HEK293 (cell line): Measurements from ENCODE around the gene GRB2.
"Not testable (repeated sequence)": the region's sequence is repeated elsewhere in the genome, so short reads cannot be mapped to it uniquely, and the experiment has no call there.

Experiments used
- CTCF ChIA-PET: fragments of 350-600 bp; formaldehyde crosslinking; extraction: SDS; loops from one replicate; lab custom pipeline; 2021; ENCODE audit warnings: antibody characterized with exemption; lab: Yijun Ruan, JAX
- POLR2A ChIA-PET: fragments of 300-600 bp; formaldehyde crosslinking; extraction: SDS; loops from one replicate; lab custom pipeline; 2020; ENCODE audit warnings: antibody characterized with exemption, inconsistent platforms; lab: Yijun Ruan, JAX
- H3K27ac ChIP-seq: fragments of 200-500 bp; sonication (Bioruptor generic); 2 replicates; pipeline ENCODE4 v1.5.1; 2014; ENCODE audit warnings: low read depth, low read length, control low read depth, inconsistent platforms; ENCODE audit errors: extremely low read depth
- H3K36me3 ChIP-seq, 2 experiments: fragments of 200-500 bp in 1 of 2; sonication (Bioruptor generic) in 1 of 2; 1 replicate in 1 of 2; 2 replicates in 1 of 2; pipeline ENCODE4 v1.5.1; 2014 to 2017; ENCODE audit warnings: inconsistent platforms in 2 of 2, low read length in 2 of 2; ENCODE audit not compliant: control insufficient read depth in 2 of 2, insufficient read depth in 1 of 2
- H3K4me1 ChIP-seq: fragments of 200-500 bp; sonication (Bioruptor generic); 2 replicates; pipeline ENCODE4 v1.5.1; 2014; ENCODE audit warnings: mild to moderate bottlenecking, low read length, inconsistent platforms; ENCODE audit not compliant: control insufficient read depth, insufficient read depth
- H3K4me3 ChIP-seq: 2 replicates; pipeline ENCODE4 v1.5.1; 2011; ENCODE audit warnings: low read depth, mild to moderate bottlenecking, control low read depth, low read length, moderate library complexity
- H3K9me3 ChIP-seq: fragments of 200-500 bp; sonication (Bioruptor generic); 2 replicates; pipeline ENCODE4 v1.5.1; 2014; ENCODE audit warnings: low read depth, low read length, inconsistent platforms; ENCODE audit not compliant: control insufficient read depth, insufficient read depth
- GLI4 ChIP-seq: fragments of 450-650 bp; formaldehyde crosslinking; IDR thresholded peaks from 2 replicates; pipeline ENCODE4 v1.5.1; 2016; ENCODE audit warnings: missing biosample characterization, missing genetic modification characterization
- PRDM6 ChIP-seq: fragments of 450-650 bp; formaldehyde crosslinking; IDR thresholded peaks from 2 replicates; pipeline ENCODE4 v1.5.1; 2017; ENCODE audit warnings: missing biosample characterization, missing genetic modification characterization
- SCRT1 ChIP-seq: fragments of 450-650 bp; formaldehyde crosslinking; IDR thresholded peaks from 2 replicates; pipeline ENCODE4 v1.5.1; 2016; ENCODE audit warnings: missing biosample characterization, missing genetic modification characterization, borderline replicate concordance
- ZBTB17 ChIP-seq: fragments of 450-650 bp; formaldehyde crosslinking; IDR thresholded peaks from 2 replicates; pipeline ENCODE4 v1.5.1; 2016; ENCODE audit warnings: missing biosample characterization, missing genetic modification characterization
- ZBTB49 ChIP-seq: fragments of 450-650 bp; formaldehyde crosslinking; IDR thresholded peaks from 2 replicates; pipeline ENCODE4 v1.5.1; 2016; ENCODE audit warnings: missing biosample characterization, missing genetic modification characterization, low read depth
- ZNF121 ChIP-seq: fragments of 450-650 bp; formaldehyde crosslinking; IDR thresholded peaks from 2 replicates; pipeline ENCODE4 v1.5.1; 2016; ENCODE audit warnings: missing biosample characterization, missing genetic modification characterization
- ZNF146 ChIP-seq: fragments of 450-650 bp; formaldehyde crosslinking; IDR thresholded peaks from 2 replicates; pipeline ENCODE4 v1.5.1; 2016; ENCODE audit warnings: missing biosample characterization, missing genetic modification characterization
- ZNF24 ChIP-seq: fragments of 450-650 bp; formaldehyde crosslinking; IDR thresholded peaks from 2 replicates; pipeline ENCODE4 v1.5.1; 2016; ENCODE audit warnings: missing biosample characterization, missing genetic modification characterization
- ZNF391 ChIP-seq: fragments of 450-650 bp; formaldehyde crosslinking; IDR thresholded peaks from 2 replicates; pipeline ENCODE4 v1.5.1; 2016; ENCODE audit warnings: low read depth, missing biosample characterization, missing genetic modification characterization, borderline replicate concordance
- ZNF473 ChIP-seq: fragments of 450-650 bp; formaldehyde crosslinking; IDR thresholded peaks from 2 replicates; pipeline ENCODE4 v1.5.1; 2017; ENCODE audit warnings: missing biosample characterization, missing genetic modification characterization
- ZNF621 ChIP-seq: fragments of 450-650 bp; formaldehyde crosslinking; IDR thresholded peaks from 2 replicates; pipeline ENCODE4 v1.5.1; 2017; ENCODE audit warnings: missing biosample characterization, missing genetic modification characterization
- ZNF664 ChIP-seq: fragments of 450-650 bp; formaldehyde crosslinking; IDR thresholded peaks from 2 replicates; pipeline ENCODE4 v1.5.1; 2016; ENCODE audit warnings: missing biosample characterization, missing genetic modification characterization
- ZNF843 ChIP-seq: fragments of 450-650 bp; formaldehyde crosslinking; IDR thresholded peaks from 2 replicates; pipeline ENCODE4 v1.5.1; 2016; ENCODE audit warnings: missing biosample characterization, missing genetic modification characterization

GRB2 gene

GRCh38 chr17:75380750-75381149 lies 24.7 kb downstream of the GRB2 start:
- CTCF ChIA-PET = interaction anchor here (0.9 to 4.7 kb wide), 5 partner anchors 10 to 58 kb away, joined by 5 to 26 read pairs (median 10); no protein-coding TSS in a partner anchor
- POLR2A ChIA-PET = interaction anchor here (1.0 to 1.9 kb wide), 5 partner anchors 13 to 508 kb away, joined by 3 to 11 read pairs (median 4); partner anchors contain the start of genes FDXR and SLC25A19
- H3K4me1 ChIP-seq = peaks cover 7% of the 10 kb centered on the region
- TF ChIP-seq ZNF664 (tag by site-specific recombination) (peak; percentile 62; the same call in 1 of the 2 replicates), SCRT1 (tag by site-specific recombination) (no peak)
- TF ChIP-seq, all 188 proteins: peak for 1
- Histone ChIP-seq H3K4me3 (no peak overlapping the region), H3K36me3 (peaks cover 3 to 6% of the 10 kb centered on the region in 2 experiments; a peak in 2 of 3 replicates), H3K27ac (no peak overlapping the region), H3K9me3 (no peaks in the 10 kb centered on the region)

- Histone ChIP-seq H3K9me3 (no peaks in the 10 kb centered on the region), H3K4me3 (no peak overlapping the region), H3K36me3 (peaks cover 3 to 6% of the 10 kb centered on the region in 2 experiments; a peak in 2 of 3 replicates), H3K27ac (no peak overlapping the region), H3K4me1 (peaks cover 7% of the 10 kb centered on the region)
- ChIA-PET CTCF (interaction anchor here (0.7 to 4.7 kb wide), 9 partner anchors 11 to 253 kb away, joined by 3 to 26 read pairs (median 5); partner anchors contain the start of gene SMIM5), POLR2A (interaction anchor here (0.6 to 1.9 kb wide), 6 partner anchors 12 to 508 kb away, joined by 3 to 11 read pairs (median 4); partner anchors contain the start of genes FDXR and SLC25A19)
- TF ChIP-seq PRDM6 (tag by site-specific recombination) (peak; percentile 6), ZNF24 (tag by site-specific recombination) (no peak), ZNF621 (no peak)
Measured at GRCh38 chr17:75380315-75380714, 25.2 kb downstream of the GRB2 start.

- not testable (repeated sequence) for H3K9me3 ChIP-seq, H3K36me3 ChIP-seq
- POLR2A ChIA-PET = interaction anchor here (1.6 to 1.9 kb wide), 2 partner anchors 11 to 14 kb away, joined by 6 to 11 read pairs; no protein-coding TSS in a partner anchor
- peak; percentile 75 for TF ChIP-seq ZNF121 (tag by site-specific recombination)
- TF ChIP-seq, all 188 proteins: peak for 1; not testable (repeated sequence) for 187
- CTCF ChIA-PET = interaction anchor here (0.6 to 4.7 kb wide), 12 partner anchors 9 to 254 kb away, joined by 3 to 26 read pairs (median 3); partner anchors contain the start of gene SMIM5
- not testable (repeated sequence) for H3K4me3 ChIP-seq, H3K4me1 ChIP-seq, H3K27ac ChIP-seq
Measured at GRCh38 chr17:75379426-75379825, 26.1 kb downstream of the GRB2 start.

- Histone ChIP-seq H3K4me1 (peaks cover 5% of the 10 kb centered on the region; the same call in 1 of the 2 replicates), H3K4me3 (no peak overlapping the region), H3K36me3 (peaks cover 6 to 10% of the 10 kb centered on the region in 2 experiments; a peak in 2 of 3 replicates), H3K27ac (no peak overlapping the region), H3K9me3 (no peaks in the 10 kb centered on the region)
- TF ChIP-seq GLI4 (no peak), ZNF843 (tag by site-specific recombination) (no peak), ZNF473 (tag by site-specific recombination) (no peak), ZNF391 (no peak), ZBTB49 (tag by site-specific recombination) (no peak), ZNF146 (tag by site-specific recombination) (no peak), ZBTB17 (tag by site-specific recombination) (no peak)
- CTCF ChIA-PET = interaction anchor here (1.0 kb wide), 1 partner anchor 228 kb away, joined by 5 read pairs; no protein-coding TSS in a partner anchor
- POLR2A ChIA-PET = interaction anchor here (0.7 kb wide), 1 partner anchor 45 kb away, joined by 6 read pairs; no protein-coding TSS in a partner anchor
Measured at GRCh38 chr17:75373280-75373679, 32.2 kb downstream of the GRB2 start.
